Hematopoietic multipotent progenitor cell treated with erythropoietin and hydrocortisone succinate and interleukin-3 and kit ligand, for 17 days (in vitro differentiated cells): ENCODE data around the gene ALG13.
"Not testable (repeated sequence)": the region's sequence is repeated elsewhere in the genome, so short reads cannot be mapped to it uniquely, and the experiment has no call there.

Source experiments
- DNase-seq: peaks from one replicate; pipeline ENCODE4 v3.0.0-alpha.2; 2015; ENCODE audit warnings: low spot score

ALG13 gene

DNA sequence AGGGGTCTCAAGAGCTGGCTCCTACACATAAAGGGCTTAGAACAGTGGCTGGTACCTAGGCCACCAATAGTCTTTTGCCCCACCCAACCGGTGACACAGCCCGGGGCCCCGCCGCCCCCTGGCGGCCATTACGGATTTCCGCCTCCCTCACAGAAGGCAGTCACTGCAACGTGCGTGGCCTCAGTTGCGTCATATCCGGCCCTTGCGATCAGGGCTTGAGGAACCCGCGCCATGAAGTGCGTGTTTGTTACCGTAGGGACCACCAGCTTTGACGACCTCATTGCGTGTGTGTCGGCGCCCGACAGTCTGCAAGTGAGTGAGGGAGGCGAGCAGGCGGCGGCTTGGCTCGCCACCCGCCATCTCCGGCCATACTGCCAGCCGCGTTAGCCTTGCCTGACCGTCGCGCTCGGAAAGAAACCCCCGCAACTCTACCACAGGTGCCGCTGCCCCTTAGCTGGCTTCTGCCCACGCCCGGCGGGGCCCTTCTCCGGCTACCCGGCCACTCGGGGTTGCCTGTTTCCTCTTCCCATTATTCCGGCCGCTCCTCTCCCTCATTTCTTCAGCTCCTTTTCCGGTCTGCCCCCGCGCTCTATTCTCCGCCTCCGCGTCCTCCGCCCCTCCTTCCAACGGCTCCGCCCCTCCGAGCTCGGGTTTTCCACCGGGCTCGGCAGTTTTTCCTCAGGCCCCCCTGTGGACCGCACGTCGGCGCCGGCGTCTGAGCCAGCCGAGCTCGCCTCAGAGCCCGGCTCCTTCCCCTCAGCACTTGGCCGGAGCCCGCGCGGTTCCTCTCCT is at the start of gene ALG13:
TSS of gene ALG13 (plus strand) at position 183 of the 792 bp plus-strand sequence. CDS start at position 232, 49 bp downstream.
- DNase-seq: peak; percentile 88

DNA sequence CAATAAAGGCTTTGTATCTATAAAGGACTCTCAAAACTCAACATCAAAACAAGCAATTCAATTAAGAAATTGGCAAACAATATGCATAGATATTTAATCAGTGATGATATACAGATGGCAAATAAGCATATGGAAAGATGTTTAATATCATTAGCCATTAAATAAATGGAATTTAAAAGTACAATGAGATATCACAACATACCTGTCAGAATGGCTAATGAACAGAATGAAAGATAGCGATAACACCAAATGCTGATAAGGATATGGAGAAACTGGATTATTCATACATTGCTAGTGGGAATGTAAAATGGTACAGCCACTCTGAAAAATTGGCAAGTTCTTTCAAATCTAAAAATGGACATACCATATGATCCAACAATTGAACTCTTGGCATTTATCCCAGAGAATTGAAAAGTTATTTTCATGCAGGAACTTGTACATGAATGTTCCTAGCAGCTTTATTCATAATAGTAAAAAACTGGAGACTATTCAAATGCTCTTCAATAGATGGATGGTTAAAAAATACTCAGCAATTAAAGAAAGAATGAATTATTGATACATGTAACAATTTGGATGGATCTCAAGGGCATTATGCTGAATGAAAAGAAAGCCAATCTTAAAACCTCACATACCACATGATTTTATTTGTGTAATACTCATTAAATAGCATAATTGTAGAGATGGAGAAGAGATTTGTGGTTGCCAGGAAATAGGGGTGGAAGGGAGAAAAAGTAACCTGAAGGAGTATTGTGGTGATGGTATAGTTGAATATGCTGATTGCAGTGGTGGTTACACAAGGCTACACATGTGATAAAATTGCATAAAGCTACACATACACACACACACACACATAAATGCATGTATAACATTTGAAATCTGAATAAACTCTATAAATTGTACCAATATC is 45.9 kb upstream of the ALG13 start:
- no peak for DNase-seq

DNA sequence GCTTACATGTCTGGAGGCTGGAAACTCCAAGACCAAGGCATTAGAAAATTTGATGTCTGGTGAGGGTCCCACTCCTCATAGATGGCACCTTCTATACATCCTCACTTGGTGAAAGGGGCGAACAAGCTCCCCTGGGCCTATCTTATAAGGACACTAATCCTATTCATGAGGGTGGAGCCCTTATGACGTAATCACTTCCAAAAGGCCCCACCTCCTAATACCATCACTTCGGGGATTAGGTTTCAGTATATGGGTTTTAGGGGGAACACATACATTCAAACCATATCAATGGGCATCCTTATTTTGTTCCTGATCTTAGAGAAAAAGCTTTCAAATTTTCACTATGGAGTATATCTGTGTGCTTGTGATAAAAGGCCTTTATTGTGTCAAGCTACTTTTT is 39.0 kb upstream of the ALG13 start:
- no peak for DNase-seq

DNA sequence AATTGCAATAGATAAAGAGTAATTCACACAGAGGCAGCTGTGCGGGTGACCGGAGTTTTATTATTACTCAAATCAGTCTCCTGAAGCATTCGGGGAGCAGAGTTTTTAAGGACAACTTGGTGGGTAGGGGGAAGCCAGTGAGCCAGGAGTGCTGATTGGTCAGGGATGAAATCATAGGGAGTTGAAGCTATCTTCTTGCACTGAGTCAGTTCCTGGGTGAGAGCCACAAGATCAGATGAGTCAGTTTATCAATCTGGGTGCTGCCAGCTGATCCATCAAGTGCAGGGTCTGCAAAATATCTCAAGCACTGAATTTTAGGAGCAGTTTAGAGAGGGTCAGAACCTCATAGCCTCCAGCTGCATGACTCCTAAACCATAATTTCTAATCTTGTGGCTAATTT is 35.8 kb upstream of the ALG13 start:
- DNase-seq: not testable (repeated sequence)

DNA sequence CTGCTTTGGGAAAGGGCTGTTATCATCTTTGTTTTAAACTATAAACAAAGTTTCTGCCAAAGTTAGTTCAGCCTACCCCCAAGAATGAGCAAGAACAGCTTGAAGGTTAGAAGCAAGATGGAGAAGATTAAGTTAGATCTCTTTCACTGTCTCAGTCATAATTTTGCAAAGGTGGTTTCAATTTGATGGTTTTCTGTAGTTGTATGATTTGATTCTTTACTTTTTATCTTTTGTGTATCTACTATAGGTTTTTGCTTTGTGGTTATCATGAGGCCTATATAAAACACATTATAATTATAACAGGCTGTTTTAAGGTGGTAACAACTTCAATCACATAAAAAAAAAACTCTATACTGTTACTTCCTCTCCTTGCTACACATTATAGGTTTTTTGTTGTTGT is 35.4 kb upstream of the ALG13 start:
- DNase-seq: no peak

DNA sequence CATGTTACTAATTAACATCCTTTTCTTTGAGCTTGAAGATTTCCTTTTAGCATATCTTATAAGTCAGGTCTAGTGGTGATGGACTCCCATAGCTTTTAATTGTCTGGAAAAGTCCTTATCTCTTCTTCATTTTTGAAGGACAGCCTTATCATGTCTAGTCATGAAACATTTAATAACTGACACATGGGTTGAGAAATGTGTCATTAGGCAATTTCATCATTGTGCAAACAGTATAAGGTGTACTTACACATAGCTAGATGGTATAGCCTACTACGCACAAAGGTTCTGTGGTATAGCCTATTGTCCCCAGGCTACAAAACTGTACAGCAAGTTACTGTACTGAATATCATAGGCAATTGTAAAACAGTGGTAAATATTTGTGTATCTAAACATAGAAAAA is 34.5 kb upstream of the ALG13 start:
- DNase-seq: no peak

DNA sequence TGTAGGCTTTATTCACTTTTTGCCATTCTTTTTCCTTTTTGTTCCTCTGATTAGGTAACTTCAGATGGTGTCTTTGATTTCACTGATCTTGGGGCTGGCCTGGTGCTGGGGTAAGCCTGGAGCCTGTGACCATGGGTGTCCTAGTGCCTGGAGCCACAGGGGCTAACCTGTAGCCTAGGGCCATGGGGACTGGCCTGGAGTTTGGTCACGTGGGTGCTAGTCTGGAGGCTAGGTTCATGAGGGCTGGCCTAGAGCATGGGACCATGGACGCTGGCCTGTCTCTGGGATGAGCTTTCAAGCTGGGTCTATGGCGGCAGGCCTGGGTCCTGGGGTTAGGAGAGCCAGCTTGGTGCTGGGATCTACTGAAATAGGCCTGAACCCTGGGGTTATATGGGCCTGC is 32.2 kb upstream of the ALG13 start:
- no peak for DNase-seq

DNA sequence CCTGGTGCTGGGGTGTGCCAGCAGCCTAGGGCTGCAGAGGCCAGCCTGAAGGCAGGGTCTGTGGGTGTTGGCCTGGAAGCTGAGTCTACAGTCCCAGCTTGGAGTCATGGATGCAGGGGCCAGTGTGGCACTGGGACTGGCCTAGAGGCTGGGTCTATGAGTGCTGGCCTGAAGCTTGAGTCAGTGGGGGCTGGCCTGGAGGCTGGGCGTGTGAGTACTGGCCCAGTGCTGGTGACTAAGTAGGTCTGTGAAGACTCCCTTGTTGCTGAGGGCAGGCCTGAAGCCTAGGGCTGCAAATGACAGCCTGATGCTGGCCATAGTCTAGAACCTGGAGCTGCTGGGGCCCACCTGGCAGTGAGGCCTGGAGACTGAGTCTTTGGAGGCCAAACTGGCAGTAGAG is 31.3 kb upstream of the ALG13 start:
- DNase-seq: no peak

DNA sequence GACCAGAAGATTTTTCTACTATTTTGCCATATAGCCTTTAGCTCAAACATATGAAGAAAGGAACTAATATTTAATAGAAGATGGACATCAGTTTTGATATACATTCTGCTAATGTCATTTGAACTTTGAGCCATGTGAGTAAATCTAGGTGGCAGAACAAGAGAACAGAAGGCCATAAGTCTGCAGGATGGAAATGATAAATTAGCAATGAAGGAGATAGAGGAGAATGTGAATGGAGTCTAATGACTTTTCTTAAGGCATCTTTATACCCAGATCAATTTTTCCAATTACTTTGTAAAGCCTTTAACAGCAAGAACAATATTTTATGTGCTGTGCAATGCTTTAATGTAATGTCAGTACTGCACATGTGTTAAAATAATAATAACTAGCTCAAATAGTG is 30.1 kb upstream of the ALG13 start:
- no peak for DNase-seq

DNA sequence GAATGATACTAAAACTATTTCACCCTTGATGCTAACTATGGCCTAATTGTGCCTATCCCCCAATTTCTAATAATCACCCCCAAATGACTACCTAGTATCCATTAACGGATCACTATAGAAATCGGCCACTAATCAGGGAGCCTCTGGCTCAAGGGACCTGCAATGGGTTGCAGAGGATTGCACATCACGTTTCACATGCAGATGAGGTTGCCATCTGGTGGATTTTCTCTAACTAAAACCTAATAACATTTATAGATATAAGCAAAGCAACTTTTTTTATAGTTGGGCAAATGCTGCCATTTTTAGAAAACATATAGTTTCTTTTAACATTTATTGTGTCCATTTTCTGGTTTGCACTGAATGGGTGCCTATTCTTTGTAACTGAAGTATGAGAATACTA is 28.3 kb upstream of the ALG13 start:
- no peak for DNase-seq

DNA sequence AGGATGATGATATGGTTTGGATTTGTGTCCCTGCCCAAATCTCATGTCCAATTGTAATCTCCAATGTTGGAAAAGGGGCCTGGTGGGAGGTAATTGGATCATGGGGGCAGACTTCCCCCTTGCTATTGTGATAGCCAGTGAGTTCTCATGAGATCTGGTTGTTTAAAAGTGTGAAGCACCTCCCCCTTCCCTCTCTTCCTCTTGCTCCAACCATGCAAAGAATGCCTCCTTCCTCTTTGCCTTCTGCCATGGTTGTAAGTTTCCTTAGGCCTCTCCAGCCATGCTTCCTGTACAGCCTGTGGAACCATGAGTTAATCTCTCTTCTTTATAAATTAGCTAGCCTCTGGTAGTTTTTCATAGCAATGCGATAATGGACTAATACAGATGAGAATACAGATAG is 19.7 kb upstream of the ALG13 start:
- DNase-seq: no peak

DNA sequence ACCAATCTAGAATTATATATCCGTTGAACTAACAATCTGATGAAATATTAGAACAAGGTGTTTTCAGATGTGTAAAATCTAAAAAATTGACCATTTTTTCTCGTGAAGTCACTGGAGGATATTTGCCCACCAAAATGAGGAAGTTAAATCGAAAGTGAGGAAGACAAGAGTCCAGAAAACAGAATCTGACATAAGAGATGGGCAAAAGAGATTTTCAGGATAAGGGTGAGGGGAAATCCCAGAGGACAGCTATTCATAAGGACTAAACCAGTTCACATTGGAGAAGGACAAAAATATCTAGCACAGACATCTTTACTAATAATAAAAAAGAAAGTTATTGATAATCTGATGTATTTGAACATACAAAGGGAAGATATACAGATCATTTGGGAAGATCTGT is 18.7 kb upstream of the ALG13 start:
- DNase-seq: no peak

DNA sequence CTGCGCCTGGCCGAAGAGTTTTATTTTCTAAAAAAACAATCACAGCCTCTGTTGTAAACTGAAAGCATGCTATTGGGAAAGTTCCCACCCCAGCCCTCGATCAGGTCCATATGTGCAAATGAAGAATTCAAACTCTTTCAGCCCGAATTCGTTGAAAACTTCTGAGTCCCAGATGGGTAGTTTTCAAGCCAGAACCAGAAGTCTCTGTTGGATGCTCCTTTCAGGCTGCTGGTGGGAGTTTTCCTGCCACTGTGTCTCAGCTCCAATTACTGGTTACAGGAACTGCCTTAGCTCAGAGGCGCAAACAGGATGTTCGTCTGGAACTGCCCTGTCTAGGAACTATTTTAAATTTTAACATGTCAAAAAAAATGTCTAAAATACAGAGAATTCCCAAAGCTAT is 9.3 kb upstream of the ALG13 start:
- no peak for DNase-seq

DNA sequence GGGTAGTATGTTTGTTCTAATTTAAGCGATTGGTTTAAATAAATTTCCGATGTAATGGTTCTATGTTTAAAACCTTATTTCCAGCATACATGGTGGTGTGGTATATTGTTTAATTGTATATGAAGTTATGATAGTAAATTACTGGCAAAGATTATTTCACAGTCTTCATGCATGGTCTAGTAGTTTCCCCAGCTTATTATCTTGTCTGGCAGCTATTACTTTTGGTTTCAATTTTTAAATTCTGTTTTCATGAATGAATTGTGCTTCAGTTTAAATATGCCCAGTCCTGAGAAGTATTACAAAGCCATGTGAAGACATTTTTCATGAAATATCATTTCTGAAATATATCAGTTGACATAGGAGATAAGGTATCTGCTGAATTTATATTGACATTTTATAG is 6.3 kb downstream of the ALG13 start:
- no peak for DNase-seq

DNA sequence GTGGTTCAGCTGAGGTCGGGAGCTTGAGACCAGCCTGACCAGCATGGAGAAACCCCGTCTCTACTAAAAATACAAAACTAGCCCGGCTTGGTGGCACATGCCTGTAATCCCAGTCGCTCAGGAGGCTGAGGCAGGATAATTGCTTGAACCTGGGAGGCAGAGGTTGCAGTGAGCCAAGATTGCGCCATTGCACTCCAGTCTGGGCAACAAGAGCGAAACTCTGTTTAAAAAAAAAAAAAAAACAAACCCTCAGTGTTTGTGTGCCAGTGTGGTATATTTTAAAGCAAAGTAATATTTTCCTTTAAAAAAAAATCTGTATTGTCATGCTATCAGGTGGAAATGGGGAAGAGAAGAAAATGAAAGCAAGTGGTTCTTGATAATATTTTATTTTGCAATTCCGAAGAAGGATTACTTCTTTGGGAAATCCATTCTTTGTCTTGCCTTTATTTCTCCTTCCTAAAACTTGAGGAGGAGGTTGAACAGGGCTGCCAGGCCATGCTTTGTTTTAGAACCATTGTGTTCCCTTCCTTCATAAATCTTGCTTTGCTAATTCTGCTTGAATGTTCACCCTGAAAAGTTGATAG is 14.4 kb downstream of the ALG13 start:
- DNase-seq: no peak

DNA sequence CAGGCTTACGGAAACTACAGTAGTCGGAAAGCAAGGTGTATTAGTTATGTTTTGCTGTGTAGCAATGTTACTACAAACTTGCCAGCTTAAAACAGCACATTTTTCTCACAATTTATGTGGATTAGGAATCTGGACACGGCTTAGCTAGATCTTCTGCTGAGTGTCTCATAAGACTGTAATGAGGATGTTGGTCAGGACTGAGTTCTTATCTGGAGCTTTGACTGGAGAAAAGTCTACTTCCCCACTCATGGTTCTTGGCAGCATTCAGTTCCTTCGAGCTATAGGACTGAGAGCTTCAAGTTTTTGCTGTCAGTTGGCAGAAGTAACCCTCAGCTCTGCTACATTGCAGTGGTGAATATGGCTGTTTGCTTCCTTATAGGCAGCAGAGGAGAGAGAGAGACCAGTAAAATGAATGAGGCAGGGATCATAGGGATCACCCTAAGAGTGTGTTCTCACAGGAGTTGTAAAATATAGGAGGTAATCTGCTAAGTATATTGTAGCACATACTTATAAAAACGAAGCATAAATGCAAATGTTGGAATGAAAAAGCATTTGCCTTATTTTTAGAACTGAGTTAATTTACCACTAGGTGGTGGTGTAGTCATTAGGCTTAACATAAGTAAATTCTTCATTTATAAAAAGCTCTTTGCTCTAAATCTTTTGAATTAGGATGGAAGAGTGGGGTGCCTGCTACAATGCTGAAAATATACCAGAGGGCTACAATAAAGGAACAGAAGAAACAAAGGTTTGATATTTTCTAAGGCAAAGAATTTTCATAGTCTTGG is 38.6 kb downstream of the ALG13 start:
- DNase-seq: no peak

DNA sequence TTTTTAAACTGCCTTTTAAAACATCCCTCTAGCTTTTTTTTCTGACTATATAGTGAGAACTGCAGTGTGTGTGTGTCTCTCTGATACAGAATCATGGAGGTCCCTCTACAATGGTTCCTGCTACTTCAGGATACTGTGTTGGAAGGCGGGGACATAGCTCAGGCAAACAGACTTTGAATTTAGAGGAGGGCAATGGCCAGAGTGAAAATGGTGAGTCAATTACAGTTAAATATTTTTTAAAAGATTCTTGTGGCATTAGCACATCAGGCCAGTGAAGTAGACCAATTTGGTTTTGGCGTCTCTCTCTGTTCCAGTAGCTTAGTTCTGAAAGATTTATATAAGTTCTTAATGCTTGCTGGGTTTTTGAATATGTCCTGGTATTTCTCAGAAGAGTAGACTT is 47.1 kb downstream of the ALG13 start:
- DNase-seq: no peak

DNA sequence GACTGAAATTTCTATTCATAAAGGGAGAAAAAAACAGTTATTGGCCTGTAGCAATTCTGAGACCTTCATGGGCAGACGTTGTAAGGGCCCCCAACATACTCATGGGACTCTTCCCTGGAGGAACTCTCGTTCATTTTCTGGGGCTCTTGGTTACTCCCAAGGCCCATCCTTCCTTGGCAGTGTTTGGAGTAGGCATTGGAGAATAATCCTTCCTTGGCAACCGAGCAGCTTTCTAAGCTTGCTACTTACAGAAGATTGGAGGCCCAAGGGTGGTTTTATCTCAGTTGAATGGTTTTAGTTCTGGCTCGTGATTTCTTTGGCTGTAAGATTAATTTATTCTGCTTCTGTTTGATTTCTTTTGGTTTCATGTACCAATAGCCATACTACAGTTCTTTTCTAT is 50.4 kb downstream of the ALG13 start:
- no peak for DNase-seq

DNA sequence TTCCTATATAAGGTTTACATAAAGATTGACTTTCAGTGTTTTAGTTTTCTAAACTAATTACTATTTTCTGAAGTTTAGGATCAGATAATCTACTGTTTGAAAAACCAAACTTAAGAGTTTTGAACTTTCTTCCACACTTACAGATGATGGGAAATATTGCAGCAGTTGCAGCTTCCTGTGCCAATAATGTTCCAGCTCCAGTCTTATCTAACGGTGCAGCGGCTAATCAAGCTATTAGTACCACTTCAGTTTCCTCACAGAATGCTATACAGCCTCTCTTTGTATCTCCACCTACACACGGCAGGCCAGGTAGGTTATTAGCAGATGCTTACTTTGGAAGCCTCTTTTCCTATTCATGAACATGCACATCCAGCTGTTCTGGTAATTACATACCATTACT is 55.6 kb downstream of the ALG13 start:
- no peak for DNase-seq

DNA sequence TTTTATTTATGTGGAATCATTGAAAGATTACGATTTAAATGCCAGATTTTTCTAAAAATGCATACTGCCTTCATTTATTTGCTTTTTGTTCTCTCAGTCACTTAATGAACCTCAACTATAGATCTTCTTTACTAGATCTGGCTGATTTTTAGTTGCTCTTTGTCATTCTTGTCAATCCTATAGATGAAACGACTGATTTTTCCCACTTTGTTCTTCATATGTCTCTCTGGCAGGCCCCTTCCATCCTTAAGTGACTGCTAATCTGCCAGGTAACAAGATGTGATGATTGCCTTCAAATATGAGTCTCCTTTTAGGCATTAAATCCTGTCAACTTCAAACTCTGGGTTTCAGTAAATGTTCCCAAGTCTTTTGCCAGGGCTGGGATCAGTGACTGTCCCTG is 61.0 kb downstream of the ALG13 start:
- no peak for DNase-seq

DNA sequence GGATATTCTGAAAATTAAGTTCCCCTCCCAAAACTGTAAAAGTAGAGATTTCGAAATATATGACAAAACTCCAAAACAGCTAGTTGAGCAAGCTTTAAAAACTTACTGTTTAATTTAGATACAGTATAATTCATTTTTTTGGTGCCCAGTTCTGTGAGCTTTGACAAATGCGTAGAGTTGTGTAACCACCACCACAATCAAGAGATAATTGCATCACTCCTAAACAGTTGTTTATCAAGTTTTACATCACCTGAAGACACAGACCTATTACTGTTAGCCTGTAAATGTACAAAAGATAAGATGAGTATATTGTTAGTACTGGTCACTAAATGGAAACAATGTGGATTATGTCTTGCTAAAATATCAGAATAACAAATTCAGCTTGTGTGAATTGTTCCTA is 62.3 kb downstream of the ALG13 start:
- no peak for DNase-seq

DNA sequence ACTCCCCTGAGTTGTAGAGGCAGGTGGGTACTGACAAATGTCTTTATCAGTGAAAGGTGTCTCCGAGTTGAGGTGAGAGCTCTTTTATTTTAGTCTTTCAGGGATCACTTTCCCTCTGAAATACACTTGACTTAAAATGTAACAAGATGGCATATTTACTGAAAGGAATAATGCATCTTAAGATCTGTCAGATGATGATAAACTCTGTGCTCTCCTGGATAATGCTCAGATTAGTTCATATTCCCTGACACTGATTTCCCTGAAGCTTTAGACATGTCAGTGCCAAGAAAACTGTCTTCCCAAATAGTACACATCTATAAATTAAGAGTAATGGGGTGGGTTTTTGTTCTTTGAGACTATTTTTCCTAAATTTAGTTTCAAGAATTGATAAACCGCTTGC is 75.5 kb downstream of the ALG13 start:
- no peak for DNase-seq
